Thymus (tissue), 11 donors: ENCODE measurements around the gene DENND11. TPM values are rescaled to one million over a fixed set of nuclear protein-coding genes. Genes with fewer than 3 reads are reported as not detected.

Experiments used
- DNase-seq, 9 donors: peaks; one replicate each; pipeline ENCODE4 v3.0.0-alpha.2; 2013; ENCODE audit warnings: low spot score in 9 of 9, low read depth in 6 of 9, missing footprints in 1 of 9
- H3K27ac ChIP-seq, 2 donors: one replicate each; pipeline ENCODE4 v1.5.1; 2013; ENCODE audit warnings: control low read depth in 1 of 2, low read depth in 1 of 2, low read length in 1 of 2, mild to moderate bottlenecking in 1 of 2, moderate library complexity in 1 of 2
- H3K27me3 ChIP-seq, 2 donors: one replicate each; pipeline ENCODE4 v1.5.1; 2013; ENCODE audit warnings: low read length in 1 of 2; ENCODE audit not compliant: control insufficient read depth in 2 of 2, insufficient read depth in 1 of 2
- H3K36me3 ChIP-seq, 2 donors: one replicate each; pipeline ENCODE4 v1.5.1; 2013; ENCODE audit warnings: low read length in 1 of 2, mild to moderate bottlenecking in 1 of 2, moderate library complexity in 1 of 2; ENCODE audit not compliant: control insufficient read depth in 2 of 2, insufficient read depth in 2 of 2
- H3K4me1 ChIP-seq, 2 donors: one replicate each; pipeline ENCODE4 v1.5.1; 2013; ENCODE audit warnings: low read length in 2 of 2; ENCODE audit not compliant: control insufficient read depth in 2 of 2, insufficient read depth in 2 of 2
- H3K4me3 ChIP-seq, 2 donors: one replicate each; pipeline ENCODE4 v1.5.1; 2013; ENCODE audit warnings: low read length in 2 of 2, control low read depth in 1 of 2, mild to moderate bottlenecking in 1 of 2
- H3K9me3 ChIP-seq, 2 donors: one replicate each; pipeline ENCODE4 v1.5.1; 2013; ENCODE audit warnings: low read length in 1 of 2, mild to moderate bottlenecking in 1 of 2; ENCODE audit not compliant: control insufficient read depth in 2 of 2, insufficient read depth in 1 of 2
- WGBS: extraction: QIAGEN DNeasy Blood & Tissue Kit; methylation state at CpG from one replicate; pipeline ENCODE4 v1.1.7; 2013; 5-methylcytosine and 5-hydroxymethylcytosine counted together
- polyA plus RNA-seq: library from polyadenylated mRNA; stranded (reverse); fragments of 200-250 nt; gene quantifications from one replicate; pipeline ENCODE4 v1.2.3, GENCODE V29; 2013
- total RNA-seq: library from RNA; stranded (reverse); fragments of 120-200 nt; gene quantifications from one replicate; pipeline ENCODE4 v1.2.4, GENCODE V29; 2013
- donor health status: healthy.

Gene DENND11
- total and polyA plus RNA-seq, 2 donors, result 9.2 to 16.1 TPM

DNA sequence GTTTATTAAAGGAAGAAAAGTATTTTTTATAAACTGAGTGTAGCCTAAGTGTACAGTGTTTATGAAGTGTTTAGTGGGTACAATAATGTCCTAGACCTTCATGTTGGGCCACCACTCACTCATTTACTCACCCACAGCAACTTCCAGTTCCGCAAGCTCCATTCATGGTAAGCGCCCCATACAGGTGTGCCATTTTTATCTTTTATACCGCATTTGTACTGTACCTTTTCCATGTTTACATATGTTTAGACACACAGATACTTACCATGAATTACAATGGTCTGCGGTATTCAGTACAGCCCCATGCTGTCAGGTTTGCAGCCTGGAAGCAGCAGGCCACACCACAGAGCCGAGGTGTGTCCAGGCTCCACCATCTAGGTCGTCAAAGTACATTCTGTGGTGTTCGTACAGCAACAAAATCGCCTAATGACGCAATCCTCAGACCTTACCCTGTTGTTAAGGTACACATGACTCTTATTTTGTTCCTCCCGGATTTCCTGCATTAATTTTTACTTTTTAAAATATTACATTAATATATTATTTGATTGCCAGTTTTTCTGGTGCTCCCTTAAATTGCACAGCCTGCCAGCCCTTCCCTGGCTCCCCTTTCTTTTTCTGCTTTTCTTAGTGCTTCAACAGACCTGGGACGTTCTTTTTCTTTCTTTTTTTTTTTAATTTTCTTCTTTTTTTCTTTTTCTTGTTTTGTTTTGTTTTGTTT lies 35.3 kb upstream of the DENND11 start:
- Histone ChIP-seq H3K36me3 (peaks cover 9 to 18% of the 10 kb centered on the region in 2 donors), H3K27me3 (no peaks in the 10 kb centered on the region), H3K4me1 (peaks cover 7% of the 10 kb centered on the region in 2 donors), H3K4me3 (peak overlapping the region; percentile 86 to 96), H3K9me3 (no peaks in the 10 kb centered on the region), H3K27ac (peak overlapping the region; percentile 83 to 90)
- peak in 2 of 9 donors; percentile 1 to 23 for DNase-seq
- WGBS, result 71% methylated on average over 11 of the region's 11 CpGs

DNA sequence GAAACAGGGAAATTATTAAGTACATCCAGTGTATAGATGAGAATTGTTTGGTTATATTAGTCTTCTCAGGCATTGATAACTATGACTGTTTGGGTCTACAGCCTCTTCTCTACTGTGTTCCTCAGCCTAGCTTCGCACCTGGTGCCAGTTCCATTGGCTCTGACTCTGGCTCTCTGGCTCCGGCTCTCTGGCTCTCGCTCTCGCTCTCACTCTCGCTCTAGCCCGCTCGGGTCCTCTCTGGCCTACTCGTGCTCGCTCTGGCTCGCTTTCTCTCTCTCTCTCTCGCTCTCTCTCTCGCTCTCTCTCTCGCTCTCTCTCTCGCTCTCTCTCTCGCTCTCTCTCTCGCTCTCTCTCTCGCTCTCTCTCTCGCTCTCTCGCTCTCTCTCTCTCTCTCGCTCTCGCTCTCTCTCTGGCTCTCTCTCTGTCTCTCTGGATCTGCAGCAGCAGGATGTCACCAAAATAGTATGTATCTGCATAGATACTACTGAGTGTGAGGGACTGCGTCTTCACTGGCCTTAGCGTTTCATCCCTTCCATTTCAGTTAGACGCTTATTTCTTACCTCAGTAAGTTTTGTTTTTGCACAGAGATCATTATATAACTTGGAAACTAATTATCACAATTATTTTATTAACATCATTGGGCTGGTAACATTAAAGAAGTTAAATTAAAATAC lies 29.6 kb upstream of the DENND11 start:
- Histone ChIP-seq H3K4me3 (no peak overlapping the region), H3K27me3 (no peaks in the 10 kb centered on the region), H3K4me1 (no peaks in the 10 kb centered on the region), H3K27ac (no peak overlapping the region), H3K36me3 (no peaks in the 10 kb centered on the region), H3K9me3 (no peaks in the 10 kb centered on the region)
- no peak for DNase-seq
- WGBS, result 92% methylated on average over 24 of the region's 24 CpGs

DNA sequence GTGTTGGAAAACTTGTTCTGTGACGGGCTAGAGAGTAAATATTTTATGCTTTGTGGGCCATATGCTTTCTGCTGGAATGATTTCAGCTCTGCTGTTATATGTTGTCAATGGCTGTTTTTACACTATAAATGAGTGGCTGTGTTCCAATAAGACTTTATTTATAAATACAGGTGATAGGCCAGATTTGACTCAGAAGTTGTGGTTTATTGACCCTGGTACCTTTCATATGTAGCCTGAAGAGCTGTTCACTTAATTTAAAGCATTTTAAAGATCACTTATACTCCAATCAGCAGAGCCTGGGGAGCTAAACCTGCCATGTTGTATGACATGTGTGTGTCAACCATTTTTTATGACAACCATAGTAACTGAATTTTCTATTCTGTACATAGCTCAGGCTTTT lies 27.1 kb upstream of the DENND11 start:
- Histone ChIP-seq H3K27ac (no peak overlapping the region), H3K4me1 (no peaks in the 10 kb centered on the region), H3K27me3 (no peaks in the 10 kb centered on the region), H3K36me3 (no peaks in the 10 kb centered on the region), H3K9me3 (no peaks in the 10 kb centered on the region), H3K4me3 (no peak overlapping the region)
- no peak for DNase-seq
- 98% methylated on average over 1 of the region's 1 CpG for WGBS

DNA sequence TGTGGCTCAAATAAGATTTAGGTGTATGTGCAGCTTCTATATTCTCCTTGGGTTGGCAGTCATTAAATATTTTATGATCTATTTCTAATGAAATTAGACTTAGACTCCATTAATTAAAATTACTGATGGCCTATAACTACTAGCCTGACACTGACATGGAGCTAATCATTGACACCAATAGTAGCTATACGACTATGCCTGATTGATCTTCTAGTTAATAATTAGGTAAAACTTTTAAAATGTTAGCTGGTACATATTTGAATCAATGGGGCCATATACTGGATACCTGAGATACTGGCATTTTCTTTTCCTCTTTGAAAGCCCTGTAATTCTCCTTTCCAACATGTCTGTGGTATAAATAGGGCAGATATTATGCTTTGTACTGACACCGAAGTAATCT lies 20.6 kb upstream of the DENND11 start:
- H3K4me1 ChIP-seq, result no peaks in the 10 kb centered on the region
- no peaks in the 10 kb centered on the region for H3K9me3 ChIP-seq
- no peak for DNase-seq
- H3K36me3 ChIP-seq, result no peaks in the 10 kb centered on the region
- H3K4me3 ChIP-seq, result no peak overlapping the region
- 98% methylated on average over 2 of the region's 2 CpGs for WGBS
- no peak overlapping the region for H3K27ac ChIP-seq
- H3K27me3 ChIP-seq, result no peaks in the 10 kb centered on the region

DNA sequence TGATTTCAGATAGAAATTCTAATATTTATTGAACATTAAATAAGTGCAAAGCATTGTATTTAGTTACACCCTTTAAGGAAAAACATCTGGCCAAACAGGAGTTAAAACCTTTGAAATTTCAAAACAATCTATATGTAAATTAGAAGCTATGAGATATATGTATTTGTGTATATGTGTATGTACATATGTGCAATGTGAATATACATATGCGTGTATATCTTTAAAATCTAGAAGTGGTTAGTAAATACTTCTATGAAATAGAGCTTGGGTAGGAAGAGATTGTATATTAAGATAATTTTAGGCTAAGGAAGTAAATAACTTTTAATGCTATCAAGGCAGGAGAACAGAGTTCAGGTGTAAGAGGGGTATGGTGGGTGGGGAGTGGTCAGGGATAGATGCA lies 15.5 kb upstream of the DENND11 start:
- no peak overlapping the region for H3K4me3 ChIP-seq
- WGBS, result 93% methylated on average over 1 of the region's 1 CpG
- H3K9me3 ChIP-seq, result no peaks in the 10 kb centered on the region
- DNase-seq, result no peak
- H3K4me1 ChIP-seq, result no peaks in the 10 kb centered on the region
- no peaks in the 10 kb centered on the region for H3K36me3 ChIP-seq
- no peak overlapping the region for H3K27ac ChIP-seq
- no peaks in the 10 kb centered on the region for H3K27me3 ChIP-seq

DNA sequence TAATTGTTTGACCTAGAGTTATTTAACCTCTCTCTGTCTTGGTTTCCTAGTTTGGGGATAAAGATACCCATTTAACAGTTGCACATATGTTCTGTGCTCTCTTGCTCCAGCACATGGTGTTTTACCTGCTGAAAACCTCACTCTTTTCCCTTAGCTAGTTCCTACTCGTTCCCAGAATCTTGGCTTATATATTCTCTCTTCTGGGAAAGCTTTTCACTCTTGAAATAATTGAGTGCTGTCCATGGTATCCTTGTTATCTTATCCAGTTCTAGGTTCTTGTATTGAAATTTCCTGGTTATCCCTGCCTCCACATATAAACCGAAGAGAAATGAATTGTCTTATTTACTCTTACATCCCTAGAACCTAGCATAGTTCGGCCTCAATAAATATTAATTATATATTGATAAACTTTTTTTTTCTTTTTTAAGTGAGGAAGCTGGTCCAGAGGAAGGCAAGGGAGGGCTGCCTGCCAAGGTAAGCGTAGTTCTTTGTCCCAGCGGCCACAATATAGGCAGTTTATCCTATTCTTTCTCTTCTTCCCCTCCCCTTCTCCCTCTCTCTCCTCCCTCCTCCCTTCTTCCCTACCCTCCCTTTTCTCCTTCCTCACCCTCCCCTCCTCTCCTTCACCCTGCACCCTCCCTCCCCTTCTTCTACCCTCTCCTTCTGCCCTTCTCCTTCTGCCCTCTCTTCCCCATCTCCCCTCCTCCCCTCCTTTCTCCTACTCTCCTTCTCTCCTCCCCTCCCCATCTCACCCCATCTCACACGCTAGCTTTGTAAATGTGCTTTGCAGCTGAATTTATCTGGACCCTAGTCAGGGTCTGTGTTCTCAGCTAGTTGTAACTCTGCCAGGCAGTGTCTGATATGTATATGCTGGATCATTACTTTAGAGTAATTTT lies 14.1 kb upstream of the DENND11 start:
- Histone ChIP-seq H3K4me3 (no peak overlapping the region), H3K4me1 (no peaks in the 10 kb centered on the region), H3K27ac (no peak overlapping the region), H3K36me3 (no peaks in the 10 kb centered on the region), H3K9me3 (no peaks in the 10 kb centered on the region), H3K27me3 (no peaks in the 10 kb centered on the region)
- DNase-seq, result no peak
- 93% methylated on average over 6 of the region's 6 CpGs for WGBS

DNA sequence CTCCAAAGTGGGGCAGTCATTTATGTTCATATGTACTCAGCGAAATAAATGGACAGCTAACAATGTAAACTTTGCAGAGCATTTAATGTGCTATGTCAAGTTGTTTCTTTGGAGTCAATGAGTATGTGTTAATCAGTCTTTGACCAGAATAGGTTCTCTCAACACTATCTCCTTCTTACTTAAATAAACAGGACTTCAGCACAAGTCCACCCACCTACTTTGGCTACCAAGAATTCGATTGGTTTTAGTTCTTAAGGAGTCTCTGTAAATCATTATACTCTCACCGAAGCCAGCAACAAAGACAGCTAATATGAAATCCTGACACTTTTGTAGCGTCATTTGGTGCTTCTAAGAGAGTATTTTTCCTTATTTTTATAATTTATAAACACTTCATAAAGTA lies 13.1 kb upstream of the DENND11 start:
- WGBS, result 81% methylated on average over 4 of the region's 4 CpGs
- Histone ChIP-seq H3K9me3 (no peaks in the 10 kb centered on the region), H3K27ac (no peak overlapping the region), H3K4me3 (no peak overlapping the region), H3K4me1 (no peaks in the 10 kb centered on the region), H3K27me3 (no peaks in the 10 kb centered on the region), H3K36me3 (no peaks in the 10 kb centered on the region)
- no peak for DNase-seq

DNA sequence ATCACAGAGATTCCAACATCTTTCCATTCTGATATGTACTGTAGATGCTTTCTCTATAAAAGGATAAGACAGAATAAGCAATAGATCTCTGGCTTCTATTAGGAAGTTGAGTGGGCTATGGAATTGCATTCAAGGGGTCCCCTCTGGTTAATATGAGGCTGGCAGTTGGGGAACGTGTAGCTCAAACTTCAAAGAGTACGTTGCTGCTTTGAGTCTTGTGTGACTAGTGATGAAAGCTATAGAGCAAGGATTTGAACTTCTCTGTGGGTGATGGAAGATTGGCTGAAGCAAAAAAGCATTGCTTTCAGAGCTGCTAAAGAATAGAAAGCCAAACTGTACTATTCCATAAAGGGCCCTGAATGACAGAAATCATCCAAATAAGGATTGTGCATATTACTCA lies 12.6 kb upstream of the DENND11 start:
- H3K27me3 ChIP-seq, result no peaks in the 10 kb centered on the region
- no peaks in the 10 kb centered on the region for H3K9me3 ChIP-seq
- no peaks in the 10 kb centered on the region for H3K36me3 ChIP-seq
- H3K4me1 ChIP-seq, result no peaks in the 10 kb centered on the region
- DNase-seq, result no peak
- no peak overlapping the region for H3K27ac ChIP-seq
- 89% methylated on average over 2 of the region's 2 CpGs for WGBS
- H3K4me3 ChIP-seq, result no peak overlapping the region

DNA sequence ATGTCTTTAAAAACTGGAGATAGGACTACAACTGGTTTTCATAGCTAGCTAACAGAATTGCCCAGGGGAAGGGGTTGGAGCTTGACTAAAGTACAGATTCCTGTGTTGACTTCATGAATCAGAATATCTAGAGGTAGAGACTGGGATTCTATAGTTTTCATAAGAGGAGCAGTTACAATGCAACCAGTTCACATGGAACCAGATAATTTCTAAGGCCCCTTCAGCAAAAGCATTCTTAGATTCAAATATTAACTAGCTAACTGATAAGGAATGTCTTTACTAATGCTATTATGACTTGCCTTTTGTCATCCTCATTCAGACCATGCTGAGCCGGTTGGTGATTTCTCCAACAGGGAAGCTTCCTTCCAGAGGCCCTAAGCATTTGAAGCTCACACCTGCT lies 11.9 kb upstream of the DENND11 start:
- H3K4me3 ChIP-seq, result no peak overlapping the region
- no peak for DNase-seq
- no peak overlapping the region for H3K27ac ChIP-seq
- WGBS, result 98% methylated on average over 1 of the region's 1 CpG
- no peaks in the 10 kb centered on the region for H3K27me3 ChIP-seq
- H3K9me3 ChIP-seq, result no peaks in the 10 kb centered on the region
- H3K4me1 ChIP-seq, result no peaks in the 10 kb centered on the region
- no peaks in the 10 kb centered on the region for H3K36me3 ChIP-seq
